Bladder microvascular endothelial cell (primary cell): ENCODE data around the gene PDZD11. TPM values are rescaled to one million over a fixed set of nuclear protein-coding genes. Genes with fewer than 3 reads are reported as not detected.

Experiments used
- total RNA-seq: library from RNA; depleted of rRNA; stranded (reverse); fragments of >200 nt; gene quantifications from 2 replicates; pipeline ENCODE4 v1.2.3, GENCODE V29; 2014

PDZD11 gene
- total RNA-seq = 30.0 and 31.4 TPM in 2 replicates

GRCh38 chrX:70289793-70290770, at the start of gene PDZD11, which contains the start of gene KIF4A:
PDZD11 (minus strand) TSS chrX:70289927; CDS start chrX:70289341, 586 bp downstream.
KIF4A (plus strand) TSS chrX:70290104; CDS start chrX:70290459, 355 bp downstream.

GRCh38 chrX:70281951-70282350, 7.8 kb downstream of the PDZD11 start, which contains the start of gene RAB41:
RAB41 (plus strand) TSS chrX:70282172; CDS start chrX:70282218, 46 bp downstream.

GRCh38 chrX:70268034-70268433, 21.7 kb downstream of the PDZD11 start, which contains the start of gene ARR3:
ARR3 (plus strand) TSS chrX:70268334; CDS start chrX:70269386, 1,052 bp downstream.

GRCh38 chrX:70260104-70260503, 29.6 kb downstream of the PDZD11 start, which contains the start of gene P2RY4:
P2RY4 (minus strand) TSS chrX:70260204; CDS start chrX:70259624, 580 bp downstream.

Other genes with a start within 250 kb of the PDZD11 start
- 0.25 TPM in 1 of 2 replicates, not detected in the other for gene AWAT2, start 240.0 kb downstream of the PDZD11 start, total RNA-seq
- gene OTUD6A, start 227.5 kb downstream of the PDZD11 start, total RNA-seq = not detected in 2 replicates
- 69.3 and 74.0 TPM in 2 replicates for gene IGBP1, start 156.5 kb downstream of the PDZD11 start, total RNA-seq
- 0.16 TPM in 1 of 2 replicates, not detected in the other for gene DGAT2L6, start 112.4 kb downstream of the PDZD11 start, total RNA-seq
- gene AWAT1, start 55.3 kb downstream of the PDZD11 start, total RNA-seq = not detected in 2 replicates
- gene P2RY4, start 29.7 kb downstream of the PDZD11 start, total RNA-seq = 0.06 TPM in 1 of 2 replicates, not detected in the other
- gene ARR3, start 21.6 kb downstream of the PDZD11 start, total RNA-seq = not detected in 2 replicates
- not detected in 2 replicates for gene RAB41, start 7.8 kb downstream of the PDZD11 start, total RNA-seq
- 11.3 and 13.8 TPM in 2 replicates for gene KIF4A, start 177 bp upstream of the PDZD11 start, total RNA-seq
- gene GDPD2, start 133.4 kb upstream of the PDZD11 start, total RNA-seq = not detected in 2 replicates
- gene DLG3, start 154.9 kb upstream of the PDZD11 start, total RNA-seq = 0.32 and 1.4 TPM in 2 replicates